Measurements from ENCODE around the gene EPX.
A peak's percentile ranks its signal among the peaks of the same experiment; 100 is the strongest.

Gene EPX

DNA sequence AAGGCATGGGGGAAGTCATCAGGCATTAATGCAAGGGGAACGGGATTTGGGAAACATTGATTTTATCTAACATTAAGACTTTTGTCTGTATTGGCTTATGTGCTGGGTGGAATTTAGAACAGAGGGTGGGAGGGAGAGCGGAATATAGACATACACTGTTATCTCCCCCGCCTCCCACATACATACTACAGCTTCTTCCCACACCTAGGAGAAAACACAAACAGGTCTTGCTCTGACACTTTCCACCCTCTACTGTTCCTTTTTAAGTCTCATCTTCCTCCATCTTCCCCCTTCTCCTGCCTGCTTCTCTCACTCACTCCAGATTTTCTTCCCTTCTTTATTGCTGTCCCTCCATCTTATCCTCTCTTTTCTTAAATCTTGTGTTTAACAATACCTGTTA is 43.9 kb upstream of the EPX start:
- Histone ChIP-seq H4K91ac (ENCODE audit: low read depth, low read length, poor library complexity) (no peak overlapping the region), H3K79me1 (ENCODE audit: low read depth, low read length) (no peaks in the 10 kb centered on the region), H3K27ac (replicated peaks; ENCODE audit: low read length) (no peak overlapping the region), H3K18ac (ENCODE audit: low read length) (no peak overlapping the region), H3K9ac (ENCODE audit: low read depth, low read length, poor library complexity) (no peak overlapping the region), H3K4me3 (ENCODE audit: low read length in 2 of 2) (peak overlapping the region in 1 of 2 donors; percentile 1), H2BK15ac (ENCODE audit: low read length) (no peak overlapping the region), H3K4ac (ENCODE audit: low read length) (no peak overlapping the region), H3K9me3 (replicated peaks in 1 of 2; ENCODE audit: control insufficient read depth in 2 of 2, insufficient read depth in 1 of 2, low read depth in 1 of 2, low read length in 2 of 2) (peaks cover 2 to 12% of the 10 kb centered on the region in 2 donors), H3K23ac (ENCODE audit: low read depth, low read length, poor library complexity) (no peak overlapping the region), H3K4me1 (ENCODE audit: control insufficient read depth in 2 of 2, insufficient read depth in 1 of 2, low read depth in 1 of 2, low read length in 2 of 2) (no peaks in the 10 kb centered on the region), H2AK5ac (ENCODE audit: low read depth, low read length) (no peak overlapping the region), H3K36me3 (replicated peaks in 1 of 2; ENCODE audit: control insufficient read depth in 2 of 2, insufficient read depth in 2 of 2, low read length in 2 of 2) (no peaks in the 10 kb centered on the region), H3K4me2 (ENCODE audit: insufficient read depth, low read length, poor library complexity, severe bottlenecking) (no peak overlapping the region), H2BK5ac (ENCODE audit: low read length) (no peak overlapping the region), H3K14ac (ENCODE audit: low read length) (no peak overlapping the region), H3K27me3 (ENCODE audit: control insufficient read depth in 3 of 3, insufficient read depth in 3 of 3, low read depth in 1 of 3, low read length in 3 of 3) (peaks cover 0 to 57% (median 7%) of the 10 kb centered on the region in 3 experiments), H2BK12ac (ENCODE audit: low read length) (no peak overlapping the region), H2AFZ (ENCODE audit: low read length) (no peak overlapping the region), H4K8ac (ENCODE audit: low read depth, low read length) (no peak overlapping the region), H2BK120ac (ENCODE audit: low read depth, low read length) (no peak overlapping the region)
- DNase-seq (ENCODE audit: low spot score) = no peak
- no CpG with 5 or more reads among the region's 3 CpGs for WGBS, 2 donors (ENCODE audit: extremely low coverage in 2 of 2, insufficient read length in 2 of 2, insufficient replicate concordance in 1 of 2)

DNA sequence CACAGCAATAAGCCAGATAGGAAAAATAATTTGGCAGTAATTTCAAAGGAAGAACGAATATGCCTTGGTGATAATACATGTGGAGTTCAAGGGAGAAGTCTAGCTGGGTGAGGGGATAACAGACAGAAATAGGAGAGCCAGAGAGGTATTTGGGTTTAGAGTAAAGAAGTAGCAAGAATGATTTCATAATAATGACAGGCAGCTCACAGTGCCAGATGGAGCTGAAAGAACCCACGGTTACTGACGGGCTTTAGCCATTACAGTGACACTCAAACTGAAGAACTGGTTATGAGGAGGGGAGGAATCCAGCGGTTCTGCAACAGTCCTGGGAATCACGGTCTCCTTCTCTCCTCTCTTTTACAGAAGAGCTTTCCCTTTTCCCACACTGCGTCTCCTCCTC is 42.1 kb upstream of the EPX start:
- no CpG with 5 or more reads among the region's 6 CpGs for WGBS, 2 donors (ENCODE audit: extremely low coverage in 2 of 2, insufficient read length in 2 of 2, insufficient replicate concordance in 1 of 2)
- no peak overlapping the region for H3K23ac ChIP-seq (ENCODE audit: low read depth, low read length, poor library complexity)
- H3K36me3 ChIP-seq (replicated peaks in 1 of 2; ENCODE audit: control insufficient read depth in 2 of 2, insufficient read depth in 2 of 2, low read length in 2 of 2) = no peaks in the 10 kb centered on the region
- H2BK120ac ChIP-seq (ENCODE audit: low read depth, low read length) = no peak overlapping the region
- no peak overlapping the region for H2AK5ac ChIP-seq (ENCODE audit: low read depth, low read length)
- H4K91ac ChIP-seq (ENCODE audit: low read depth, low read length, poor library complexity) = no peak overlapping the region
- H3K18ac ChIP-seq (ENCODE audit: low read length) = no peak overlapping the region
- no peak overlapping the region for H3K9ac ChIP-seq (ENCODE audit: low read depth, low read length, poor library complexity)
- H2AFZ ChIP-seq (ENCODE audit: low read length) = no peak overlapping the region
- no peak overlapping the region for H3K4me2 ChIP-seq (ENCODE audit: insufficient read depth, low read length, poor library complexity, severe bottlenecking)
- H3K27ac ChIP-seq (replicated peaks; ENCODE audit: low read length) = no peak overlapping the region
- no peak overlapping the region for H2BK5ac ChIP-seq (ENCODE audit: low read length)
- no peak overlapping the region for H3K14ac ChIP-seq (ENCODE audit: low read length)
- H4K8ac ChIP-seq (ENCODE audit: low read depth, low read length) = no peak overlapping the region
- H3K4me3 ChIP-seq (ENCODE audit: low read length in 2 of 2) = no peak overlapping the region
- H3K4me1 ChIP-seq (ENCODE audit: control insufficient read depth in 2 of 2, insufficient read depth in 1 of 2, low read depth in 1 of 2, low read length in 2 of 2) = no peaks in the 10 kb centered on the region
- peaks cover 0 to 72% (median 13%) of the 10 kb centered on the region in 3 experiments for H3K27me3 ChIP-seq (ENCODE audit: control insufficient read depth in 3 of 3, insufficient read depth in 3 of 3, low read depth in 1 of 3, low read length in 3 of 3)
- no peak overlapping the region for H2BK12ac ChIP-seq (ENCODE audit: low read length)
- DNase-seq (ENCODE audit: low spot score) = no peak
- H2BK15ac ChIP-seq (ENCODE audit: low read length) = no peak overlapping the region
- peaks cover 0 to 4% of the 10 kb centered on the region in 2 donors for H3K9me3 ChIP-seq (replicated peaks in 1 of 2; ENCODE audit: control insufficient read depth in 2 of 2, insufficient read depth in 1 of 2, low read depth in 1 of 2, low read length in 2 of 2)
- H3K4ac ChIP-seq (ENCODE audit: low read length) = no peak overlapping the region
- H3K79me1 ChIP-seq (ENCODE audit: low read depth, low read length) = no peaks in the 10 kb centered on the region

DNA sequence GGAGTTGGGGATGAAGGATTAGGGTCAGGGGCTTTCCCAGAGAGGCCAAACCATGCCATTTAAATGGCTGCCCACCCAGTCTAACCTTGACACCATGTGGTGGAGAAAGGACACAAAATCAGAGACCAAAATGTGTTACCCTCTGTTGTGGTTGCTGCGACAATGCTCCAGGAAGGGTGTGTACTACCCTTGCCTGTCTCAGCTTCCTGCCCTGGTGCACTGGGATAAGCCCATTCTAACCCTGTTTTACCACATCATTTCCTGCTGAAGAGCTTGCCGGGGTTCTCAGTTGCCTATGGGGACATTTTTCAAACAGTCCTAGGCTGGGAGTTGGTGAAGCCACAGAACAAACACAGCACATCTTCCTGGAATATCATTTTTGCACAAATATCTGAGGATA is 39.5 kb upstream of the EPX start:
- Histone ChIP-seq H3K27me3 (ENCODE audit: control insufficient read depth in 3 of 3, insufficient read depth in 3 of 3, low read depth in 1 of 3, low read length in 3 of 3) (peaks cover 2 to 91% (median 30%) of the 10 kb centered on the region in 3 experiments), H2BK12ac (ENCODE audit: low read length) (no peak overlapping the region), H2BK5ac (ENCODE audit: low read length) (no peak overlapping the region), H3K36me3 (replicated peaks in 1 of 2; ENCODE audit: control insufficient read depth in 2 of 2, insufficient read depth in 2 of 2, low read length in 2 of 2) (no peaks in the 10 kb centered on the region), H3K9ac (ENCODE audit: low read depth, low read length, poor library complexity) (no peak overlapping the region), H4K8ac (ENCODE audit: low read depth, low read length) (no peak overlapping the region), H3K27ac (replicated peaks; ENCODE audit: low read length) (no peak overlapping the region), H2AK5ac (ENCODE audit: low read depth, low read length) (no peak overlapping the region), H3K4me2 (ENCODE audit: insufficient read depth, low read length, poor library complexity, severe bottlenecking) (no peak overlapping the region), H3K23ac (ENCODE audit: low read depth, low read length, poor library complexity) (no peak overlapping the region), H3K79me1 (ENCODE audit: low read depth, low read length) (no peaks in the 10 kb centered on the region), H3K9me3 (replicated peaks in 1 of 2; ENCODE audit: control insufficient read depth in 2 of 2, insufficient read depth in 1 of 2, low read depth in 1 of 2, low read length in 2 of 2) (peaks cover 0 to 4% of the 10 kb centered on the region in 2 donors), H3K18ac (ENCODE audit: low read length) (no peak overlapping the region), H3K14ac (ENCODE audit: low read length) (no peak overlapping the region), H2BK120ac (ENCODE audit: low read depth, low read length) (no peak overlapping the region), H3K4me1 (ENCODE audit: control insufficient read depth in 2 of 2, insufficient read depth in 1 of 2, low read depth in 1 of 2, low read length in 2 of 2) (peaks cover 0 to 2% of the 10 kb centered on the region in 2 donors), H2BK15ac (ENCODE audit: low read length) (no peak overlapping the region), H3K4ac (ENCODE audit: low read length) (no peak overlapping the region), H2AFZ (ENCODE audit: low read length) (no peak overlapping the region), H4K91ac (ENCODE audit: low read depth, low read length, poor library complexity) (no peak overlapping the region), H3K4me3 (ENCODE audit: low read length in 2 of 2) (no peak overlapping the region)
- no CpG with 5 or more reads among the region's 2 CpGs for WGBS, 2 donors (ENCODE audit: extremely low coverage in 2 of 2, insufficient read length in 2 of 2, insufficient replicate concordance in 1 of 2)
- no peak for DNase-seq (ENCODE audit: low spot score)

DNA sequence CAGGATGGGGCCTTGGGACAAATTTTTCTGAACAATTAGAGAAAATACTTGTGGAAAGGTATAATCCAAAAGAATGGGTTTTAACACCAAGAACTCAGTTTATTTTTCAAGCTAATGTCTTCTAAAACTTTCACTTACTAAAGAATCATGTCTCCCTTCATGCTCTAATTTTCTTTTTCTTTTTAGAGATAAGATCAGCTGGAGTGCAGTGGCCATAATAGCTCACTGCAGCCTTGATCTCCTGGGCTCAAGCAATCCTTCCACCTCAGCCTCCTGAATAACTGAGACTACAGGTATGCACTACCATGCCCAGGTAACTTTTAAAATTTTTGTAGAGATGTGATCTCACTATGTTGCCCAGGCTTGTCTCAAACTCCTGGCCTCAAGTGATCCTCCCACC is 38.9 kb upstream of the EPX start:
- Histone ChIP-seq H3K4ac (ENCODE audit: low read length) (no peak overlapping the region), H2BK15ac (ENCODE audit: low read length) (no peak overlapping the region), H3K27ac (replicated peaks; ENCODE audit: low read length) (no peak overlapping the region), H3K9ac (ENCODE audit: low read depth, low read length, poor library complexity) (no peak overlapping the region), H3K9me3 (replicated peaks in 1 of 2; ENCODE audit: control insufficient read depth in 2 of 2, insufficient read depth in 1 of 2, low read depth in 1 of 2, low read length in 2 of 2) (peaks cover 0 to 4% of the 10 kb centered on the region in 2 donors), H2AFZ (ENCODE audit: low read length) (no peak overlapping the region), H3K23ac (ENCODE audit: low read depth, low read length, poor library complexity) (no peak overlapping the region), H3K18ac (ENCODE audit: low read length) (no peak overlapping the region), H3K14ac (ENCODE audit: low read length) (no peak overlapping the region), H2BK12ac (ENCODE audit: low read length) (no peak overlapping the region), H2BK5ac (ENCODE audit: low read length) (no peak overlapping the region), H3K79me1 (ENCODE audit: low read depth, low read length) (no peaks in the 10 kb centered on the region), H3K36me3 (replicated peaks in 1 of 2; ENCODE audit: control insufficient read depth in 2 of 2, insufficient read depth in 2 of 2, low read length in 2 of 2) (no peaks in the 10 kb centered on the region), H3K4me1 (ENCODE audit: control insufficient read depth in 2 of 2, insufficient read depth in 1 of 2, low read depth in 1 of 2, low read length in 2 of 2) (peaks cover 0 to 2% of the 10 kb centered on the region in 2 donors), H3K4me3 (ENCODE audit: low read length in 2 of 2) (no peak overlapping the region), H4K91ac (ENCODE audit: low read depth, low read length, poor library complexity) (no peak overlapping the region), H3K27me3 (ENCODE audit: control insufficient read depth in 3 of 3, insufficient read depth in 3 of 3, low read depth in 1 of 3, low read length in 3 of 3) (peaks cover 2 to 91% (median 30%) of the 10 kb centered on the region in 3 experiments), H2BK120ac (ENCODE audit: low read depth, low read length) (no peak overlapping the region), H3K4me2 (ENCODE audit: insufficient read depth, low read length, poor library complexity, severe bottlenecking) (no peak overlapping the region), H2AK5ac (ENCODE audit: low read depth, low read length) (no peak overlapping the region), H4K8ac (ENCODE audit: low read depth, low read length) (no peak overlapping the region)
- DNase-seq (ENCODE audit: low spot score) = no peak
